PFSK-1 (cell line): ENCODE measurements around the gene PPP2R2B.

Experiments used
- SIN3A ChIP-seq: IDR thresholded peaks from 2 replicates; pipeline ENCODE4 v1.6.1; 2012; ENCODE audit warnings: mild to moderate bottlenecking, low read length, moderate library complexity, borderline replicate concordance; ENCODE audit not compliant: insufficient read depth
- TAF1 ChIP-seq: IDR thresholded peaks from 2 replicates; pipeline ENCODE4 v1.6.1; 2012; ENCODE audit warnings: low read length, control low read depth, borderline replicate concordance; ENCODE audit not compliant: insufficient read depth
- TF ChIP-seq, protein P1 (sequence below), 2 experiments: IDR thresholded peaks; 2 replicates each; pipeline versions ENCODE4 v1.6.1 to v1.8.0; 2011 to 2012; ENCODE audit warnings: low read depth in 2 of 2, low read length in 2 of 2, control low read depth in 1 of 2, inconsistent platforms in 1 of 2, mild to moderate bottlenecking in 1 of 2, moderate library complexity in 1 of 2; ENCODE audit not compliant: insufficient read depth in 1 of 2

GRCh38 chr5:146562461-146562860 is 316.1 kb downstream of the PPP2R2B start:
- TF ChIP-seq TAF1 (no peak), SIN3A (no peak)
- TF ChIP-seq, protein P1, sequence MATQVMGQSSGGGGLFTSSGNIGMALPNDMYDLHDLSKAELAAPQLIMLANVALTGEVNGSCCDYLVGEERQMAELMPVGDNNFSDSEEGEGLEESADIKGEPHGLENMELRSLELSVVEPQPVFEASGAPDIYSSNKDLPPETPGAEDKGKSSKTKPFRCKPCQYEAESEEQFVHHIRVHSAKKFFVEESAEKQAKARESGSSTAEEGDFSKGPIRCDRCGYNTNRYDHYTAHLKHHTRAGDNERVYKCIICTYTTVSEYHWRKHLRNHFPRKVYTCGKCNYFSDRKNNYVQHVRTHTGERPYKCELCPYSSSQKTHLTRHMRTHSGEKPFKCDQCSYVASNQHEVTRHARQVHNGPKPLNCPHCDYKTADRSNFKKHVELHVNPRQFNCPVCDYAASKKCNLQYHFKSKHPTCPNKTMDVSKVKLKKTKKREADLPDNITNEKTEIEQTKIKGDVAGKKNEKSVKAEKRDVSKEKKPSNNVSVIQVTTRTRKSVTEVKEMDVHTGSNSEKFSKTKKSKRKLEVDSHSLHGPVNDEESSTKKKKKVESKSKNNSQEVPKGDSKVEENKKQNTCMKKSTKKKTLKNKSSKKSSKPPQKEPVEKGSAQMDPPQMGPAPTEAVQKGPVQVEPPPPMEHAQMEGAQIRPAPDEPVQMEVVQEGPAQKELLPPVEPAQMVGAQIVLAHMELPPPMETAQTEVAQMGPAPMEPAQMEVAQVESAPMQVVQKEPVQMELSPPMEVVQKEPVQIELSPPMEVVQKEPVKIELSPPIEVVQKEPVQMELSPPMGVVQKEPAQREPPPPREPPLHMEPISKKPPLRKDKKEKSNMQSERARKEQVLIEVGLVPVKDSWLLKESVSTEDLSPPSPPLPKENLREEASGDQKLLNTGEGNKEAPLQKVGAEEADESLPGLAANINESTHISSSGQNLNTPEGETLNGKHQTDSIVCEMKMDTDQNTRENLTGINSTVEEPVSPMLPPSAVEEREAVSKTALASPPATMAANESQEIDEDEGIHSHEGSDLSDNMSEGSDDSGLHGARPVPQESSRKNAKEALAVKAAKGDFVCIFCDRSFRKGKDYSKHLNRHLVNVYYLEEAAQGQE (IDR thresholded peaks at IDR 0.05; ENCODE audit: insufficient read depth in 1 of 2, low read depth in 2 of 2, low read length in 2 of 2): no peak
